IPS-20b (cell line): ENCODE data around the gene TNFRSF6B.
"Not testable (repeated sequence)": the region's sequence is repeated elsewhere in the genome, so short reads cannot be mapped to it uniquely, and the experiment has no call there.

ENCODE experiments used
- H3K27ac ChIP-seq: one replicate; pipeline ENCODE4 v1.5.1; 2013; ENCODE audit warnings: low read length
- H3K27me3 ChIP-seq: 2 replicates; pipeline ENCODE4 v1.6.1; 2013; ENCODE audit warnings: mild to moderate bottlenecking, low read length, inconsistent platforms; ENCODE audit not compliant: insufficient read depth
- H3K36me3 ChIP-seq: 2 replicates; pipeline ENCODE4 v1.6.1; 2013; ENCODE audit warnings: low read depth, mild to moderate bottlenecking, inconsistent platforms, low read length, moderate library complexity; ENCODE audit not compliant: insufficient read depth
- H3K4me1 ChIP-seq: 2 replicates; pipeline ENCODE4 v1.6.1; 2013; ENCODE audit warnings: mild to moderate bottlenecking, control low read depth, inconsistent platforms, low read length, moderate library complexity; ENCODE audit not compliant: insufficient read depth
- H3K4me3 ChIP-seq: 2 replicates; pipeline ENCODE4 v1.5.1; 2013; ENCODE audit warnings: mild to moderate bottlenecking, low read length, inconsistent platforms
- H3K9ac ChIP-seq: 2 replicates; pipeline ENCODE4 v1.6.1; 2013; ENCODE audit warnings: low read depth, mild to moderate bottlenecking, inconsistent platforms, low read length, moderate library complexity
- H3K9me3 ChIP-seq: 2 replicates; pipeline ENCODE4 v1.6.1; 2013; ENCODE audit warnings: mild to moderate bottlenecking, low read depth, low read length, inconsistent platforms; ENCODE audit not compliant: insufficient read depth

TNFRSF6B gene

GRCh38 chr20:63708301-63709148 lies 12.1 kb downstream of the TNFRSF6B start:
- no peak overlapping the region for H3K27ac ChIP-seq
- H3K9ac ChIP-seq = peak overlapping the region; percentile 70; the same call in 1 of the 2 replicates
- peak overlapping the region; percentile 84 for H3K4me3 ChIP-seq
- H3K27me3 ChIP-seq = no peaks in the 10 kb centered on the region
- peaks cover 4% of the 10 kb centered on the region; the same call in 1 of the 2 replicates for H3K4me1 ChIP-seq
- H3K9me3 ChIP-seq = no peaks in the 10 kb centered on the region
- peaks cover 61% of the 10 kb centered on the region for H3K36me3 ChIP-seq

GRCh38 chr20:63709149-63709527 lies 12.7 kb downstream of the TNFRSF6B start:
- H3K27ac ChIP-seq = no peak overlapping the region

GRCh38 chr20:63711085-63711645 lies 14.7 kb downstream of the TNFRSF6B start:
- H3K36me3 ChIP-seq = peaks cover 49% of the 10 kb centered on the region
- no peak overlapping the region for H3K9ac ChIP-seq
- no peaks in the 10 kb centered on the region for H3K9me3 ChIP-seq
- no peak overlapping the region for H3K4me3 ChIP-seq
- H3K27ac ChIP-seq = no peak overlapping the region
- H3K27me3 ChIP-seq = no peaks in the 10 kb centered on the region
- H3K4me1 ChIP-seq = peaks cover 4% of the 10 kb centered on the region; the same call in 1 of the 2 replicates

More at GRCh38 chr20:63709149-63709527, 12.7 kb downstream of the TNFRSF6B start:
- H3K9me3 ChIP-seq = no peaks in the 10 kb centered on the region
- H3K4me1 ChIP-seq = peaks cover 4% of the 10 kb centered on the region; the same call in 1 of the 2 replicates
- no peaks in the 10 kb centered on the region for H3K27me3 ChIP-seq
- H3K9ac ChIP-seq = peak overlapping the region; percentile 70; the same call in 1 of the 2 replicates
- H3K4me3 ChIP-seq = peak overlapping the region; percentile 84; the same call in 1 of the 2 replicates
- H3K36me3 ChIP-seq = peaks cover 61% of the 10 kb centered on the region

GRCh38 chr20:63712191-63712590 lies 15.7 kb downstream of the TNFRSF6B start:
- no peaks in the 10 kb centered on the region for H3K9me3 ChIP-seq
- no peak overlapping the region for H3K4me3 ChIP-seq
- H3K4me1 ChIP-seq = no peaks in the 10 kb centered on the region
- no peak overlapping the region for H3K9ac ChIP-seq
- H3K36me3 ChIP-seq = peaks cover 44% of the 10 kb centered on the region
- H3K27me3 ChIP-seq = no peaks in the 10 kb centered on the region
- H3K27ac ChIP-seq = no peak overlapping the region

GRCh38 chr20:63714858-63715257 lies 18.4 kb downstream of the TNFRSF6B start:
- Histone ChIP-seq H3K9ac (no peak overlapping the region), H3K27me3 (no peaks in the 10 kb centered on the region), H3K9me3 (no peaks in the 10 kb centered on the region), H3K4me1 (no peaks in the 10 kb centered on the region), H3K27ac (no peak overlapping the region), H3K36me3 (peaks cover 51% of the 10 kb centered on the region), H3K4me3 (no peak overlapping the region)

- H3K9me3 ChIP-seq = no peaks in the 10 kb centered on the region
- H3K27me3 ChIP-seq = no peaks in the 10 kb centered on the region
- H3K36me3 ChIP-seq = peaks cover 37% of the 10 kb centered on the region
- H3K4me3 ChIP-seq = no peak overlapping the region
- H3K9ac ChIP-seq = no peak overlapping the region
- H3K27ac ChIP-seq = no peak overlapping the region
- H3K4me1 ChIP-seq = no peaks in the 10 kb centered on the region
Observed at GRCh38 chr20:63718996-63719395, 22.5 kb downstream of the TNFRSF6B start.

- not testable (repeated sequence) for H3K9me3 ChIP-seq, H3K4me3 ChIP-seq, H3K27ac ChIP-seq, H3K9ac ChIP-seq, H3K27me3 ChIP-seq, H3K4me1 ChIP-seq
- peaks cover 22% of the 10 kb centered on the region for H3K36me3 ChIP-seq
Observed at GRCh38 chr20:63722967-63723622, 26.6 kb downstream of the TNFRSF6B start.

- not testable (repeated sequence) for H3K4me1 ChIP-seq, H3K9ac ChIP-seq, H3K4me3 ChIP-seq, H3K27me3 ChIP-seq, H3K9me3 ChIP-seq, H3K27ac ChIP-seq
- H3K36me3 ChIP-seq = peaks cover 22% of the 10 kb centered on the region
Observed at GRCh38 chr20:63730189-63730733, 33.8 kb downstream of the TNFRSF6B start.

- Histone ChIP-seq H3K36me3 (peaks cover 31% of the 10 kb centered on the region), H3K9ac (no peak overlapping the region), H3K27ac (no peak overlapping the region), H3K9me3 (no peaks in the 10 kb centered on the region), H3K27me3 (no peaks in the 10 kb centered on the region), H3K4me1 (no peaks in the 10 kb centered on the region), H3K4me3 (no peak overlapping the region)
Observed at GRCh38 chr20:63731410-63731809, 35.0 kb downstream of the TNFRSF6B start.

- no peaks in the 10 kb centered on the region for H3K27me3 ChIP-seq
- no peaks in the 10 kb centered on the region for H3K9me3 ChIP-seq
- H3K36me3 ChIP-seq = peaks cover 31% of the 10 kb centered on the region
- H3K9ac ChIP-seq = no peak overlapping the region
- H3K4me1 ChIP-seq = no peaks in the 10 kb centered on the region
- H3K4me3 ChIP-seq = no peak overlapping the region
- no peak overlapping the region for H3K27ac ChIP-seq
Observed at GRCh38 chr20:63732118-63733095, 36.0 kb downstream of the TNFRSF6B start.

- H3K36me3 ChIP-seq = peaks cover 31% of the 10 kb centered on the region
- no peak overlapping the region for H3K4me3 ChIP-seq
- no peaks in the 10 kb centered on the region; the same call in 1 of the 2 replicates for H3K27me3 ChIP-seq
- no peaks in the 10 kb centered on the region for H3K9me3 ChIP-seq
- H3K27ac ChIP-seq = no peak overlapping the region
- no peaks in the 10 kb centered on the region for H3K4me1 ChIP-seq
- H3K9ac ChIP-seq = no peak overlapping the region
Observed at GRCh38 chr20:63733117-63733516, 36.7 kb downstream of the TNFRSF6B start.
